Measurements from ENCODE around the gene ISYNA1. TPM values are rescaled to one million over a fixed set of nuclear protein-coding genes. Genes with fewer than 3 reads are reported as not detected.

Gene ISYNA1
- total and polyA plus RNA-seq, 4 donors: 4.7 to 41.9 (median 10.1) TPM

GRCh38 chr19:18419195-18419698 lies 18.7 kb downstream of the ISYNA1 start, which contains the start of gene SSBP4:
Gene SSBP4 (plus strand): TSS chr19:18419398. CDS start chr19:18419649, 251 bp downstream.
- Histone ChIP-seq H3K9me3 (ENCODE audit: control insufficient read depth in 4 of 4, low read length in 3 of 4) (no peaks in the 10 kb centered on the region), H3K27ac (ENCODE audit: low read depth in 1 of 2, low read length in 2 of 2) (peak within 1 kb of the TSS; percentile 89 to 94), H3K36me3 (ENCODE audit: control insufficient read depth in 4 of 4, insufficient read depth in 3 of 4, low read depth in 1 of 4, low read length in 3 of 4) (no peaks in the 10 kb centered on the region), H3K4me3 (ENCODE audit: low read depth in 1 of 3, low read length in 3 of 3) (peak within 1 kb of the TSS; percentile 41 to 80 (median 72)), H3K9ac (ENCODE audit: low read depth in 1 of 2, low read length in 2 of 2) (no peak within 1 kb of the TSS), H3K4me1 (ENCODE audit: control insufficient read depth in 4 of 4, insufficient read depth in 4 of 4, low read length in 3 of 4) (peaks cover 9 to 46% (median 26%) of the 10 kb centered on the region in 4 donors), H3K27me3 (ENCODE audit: control insufficient read depth in 4 of 4, insufficient read depth in 4 of 4, low read length in 3 of 4) (no peaks in the 10 kb centered on the region)
- under 1% methylated on average over 80 of the region's 80 CpGs for WGBS
- DNase-seq (ENCODE audit: low spot score): no peak
- TF ChIP-seq NR2F2 (IDR thresholded peaks at IDR 0.05) (no peak), GABPA (IDR thresholded peaks at IDR 0.05 in 1 of 2, conservative IDR thresholded peaks at IDR 0.05 in 1 of 2) (no peak), MAX (IDR thresholded peaks at IDR 0.05) (no peak), CTCF (IDR thresholded peaks at IDR 0.05; ENCODE audit: low read depth, low read length, missing input control) (peak; percentile 45), FOXA1 (IDR thresholded peaks at IDR 0.05) (no peak), SP1 (IDR thresholded peaks at IDR 0.05) (no peak), HNF4G (IDR thresholded peaks at IDR 0.05) (no peak), ZBTB33 (IDR thresholded peaks at IDR 0.05) (no peak), EGR1 (IDR thresholded peaks at IDR 0.05; ENCODE audit: low read depth in 2 of 2) (peak in 1 of 2 donors; percentile 37), JUND (IDR thresholded peaks at IDR 0.05) (no peak), YY1 (IDR thresholded peaks at IDR 0.05) (no peak), HNF4A (conservative IDR thresholded peaks at IDR 0.05) (no peak)

GRCh38 chr19:18418483-18419194 lies 19.3 kb downstream of the ISYNA1 start:
- Histone ChIP-seq H3K27ac (ENCODE audit: low read depth in 1 of 2, low read length in 2 of 2) (peak overlapping the region; percentile 89 to 94), H3K9me3 (ENCODE audit: control insufficient read depth in 4 of 4, low read length in 3 of 4) (no peaks in the 10 kb centered on the region), H3K36me3 (ENCODE audit: control insufficient read depth in 4 of 4, insufficient read depth in 3 of 4, low read depth in 1 of 4, low read length in 3 of 4) (no peaks in the 10 kb centered on the region), H3K4me1 (ENCODE audit: control insufficient read depth in 4 of 4, insufficient read depth in 4 of 4, low read length in 3 of 4) (peaks cover 9 to 49% (median 28%) of the 10 kb centered on the region in 4 donors), H3K4me3 (ENCODE audit: low read depth in 1 of 3, low read length in 3 of 3) (peak overlapping the region in 2 of 3 donors; percentile 12 to 80), H3K9ac (ENCODE audit: low read depth in 1 of 2, low read length in 2 of 2) (no peak overlapping the region), H3K27me3 (ENCODE audit: control insufficient read depth in 4 of 4, insufficient read depth in 4 of 4, low read length in 3 of 4) (no peaks in the 10 kb centered on the region)
- WGBS: 11% methylated on average over 39 of the region's 39 CpGs
- peak; percentile 75 for DNase-seq (ENCODE audit: low spot score)
- no peak for TF ChIP-seq RAD21 (IDR thresholded peaks at IDR 0.05)
- TF ChIP-seq REST (IDR thresholded peaks at IDR 0.05): no peak
- no peak for TF ChIP-seq FOXA1 (IDR thresholded peaks at IDR 0.05)
- no peak for TF ChIP-seq EGR1 (IDR thresholded peaks at IDR 0.05; ENCODE audit: low read depth in 2 of 2)
- TF ChIP-seq HNF4A (conservative IDR thresholded peaks at IDR 0.05): no peak
- no peak for TF ChIP-seq GABPA (IDR thresholded peaks at IDR 0.05 in 1 of 2, conservative IDR thresholded peaks at IDR 0.05 in 1 of 2)
- no peak for TF ChIP-seq CTCF (IDR thresholded peaks at IDR 0.05; ENCODE audit: low read depth, low read length, missing input control)
- TF ChIP-seq JUND (IDR thresholded peaks at IDR 0.05): no peak
- TF ChIP-seq FOXA2 (IDR thresholded peaks at IDR 0.05): no peak
- no peak for TF ChIP-seq ATF3 (IDR thresholded peaks at IDR 0.05)
- no peak for TF ChIP-seq ZBTB33 (IDR thresholded peaks at IDR 0.05)
- TF ChIP-seq RXRA (IDR thresholded peaks at IDR 0.05): no peak
- TF ChIP-seq MAX (IDR thresholded peaks at IDR 0.05): no peak

All from liver (tissue), 9 donors.